AG10803 (cell line): ENCODE data around the gene ARID1B.
A peak's percentile ranks its signal among the peaks of the same experiment; 100 is the strongest.

Experiments used
- DNase-seq: peaks from one replicate; pipeline ENCODE4 v3.0.0; 2010; ENCODE audit warnings: low read depth
- H3K4me3 ChIP-seq: 2 replicates; pipeline ENCODE4 v1.5.1; 2011; ENCODE audit warnings: mild to moderate bottlenecking, low read length, control low read depth
- TF ChIP-seq, protein P1 (sequence below): conservative IDR thresholded peaks from 2 replicates; pipeline ENCODE4 v1.5.1; 2011; ENCODE audit warnings: mild to moderate bottlenecking, low read length, control low read depth, inconsistent platforms

Gene ARID1B

DNA sequence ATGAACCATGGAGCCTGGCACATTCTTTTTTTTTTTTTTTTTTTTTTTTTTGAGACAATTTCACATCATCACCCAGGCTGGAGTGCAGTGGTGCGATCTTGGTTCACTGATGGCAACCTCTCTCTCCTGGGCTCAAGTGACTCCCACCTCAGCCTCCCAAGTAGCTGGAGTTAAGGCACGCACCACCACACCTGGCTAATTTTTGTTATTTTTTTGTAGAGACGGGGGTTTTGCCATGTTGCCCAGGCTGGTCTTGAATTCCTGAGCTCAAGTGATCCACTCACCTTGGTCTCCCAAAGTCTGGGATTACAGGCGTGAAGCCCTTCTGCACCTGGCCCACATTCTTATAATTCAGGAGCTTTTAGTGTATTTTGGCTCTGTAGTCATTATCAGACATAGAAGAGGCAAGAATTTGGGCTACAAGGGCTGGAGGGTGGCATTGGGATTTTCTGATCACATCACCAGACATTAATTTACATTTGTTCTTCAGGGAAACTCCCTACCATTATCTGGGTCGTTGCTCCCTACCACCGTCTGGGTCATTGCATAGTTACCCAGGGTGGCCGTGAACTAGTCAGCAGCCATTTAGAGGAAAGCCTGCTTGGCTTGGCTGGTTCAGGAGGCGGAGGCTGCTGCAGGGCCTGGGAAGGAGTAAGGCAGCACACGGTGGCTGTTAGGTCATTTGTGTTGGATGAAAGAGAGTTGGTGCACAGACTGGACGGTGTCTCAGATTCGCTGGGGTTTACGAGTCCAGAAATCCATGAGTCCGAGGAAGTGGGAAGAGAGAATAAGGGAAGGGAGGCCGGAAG, 17.6 kb downstream of the ARID1B start:
- no peak overlapping the region for H3K4me3 ChIP-seq
- no peak for DNase-seq
- TF ChIP-seq, protein P1, sequence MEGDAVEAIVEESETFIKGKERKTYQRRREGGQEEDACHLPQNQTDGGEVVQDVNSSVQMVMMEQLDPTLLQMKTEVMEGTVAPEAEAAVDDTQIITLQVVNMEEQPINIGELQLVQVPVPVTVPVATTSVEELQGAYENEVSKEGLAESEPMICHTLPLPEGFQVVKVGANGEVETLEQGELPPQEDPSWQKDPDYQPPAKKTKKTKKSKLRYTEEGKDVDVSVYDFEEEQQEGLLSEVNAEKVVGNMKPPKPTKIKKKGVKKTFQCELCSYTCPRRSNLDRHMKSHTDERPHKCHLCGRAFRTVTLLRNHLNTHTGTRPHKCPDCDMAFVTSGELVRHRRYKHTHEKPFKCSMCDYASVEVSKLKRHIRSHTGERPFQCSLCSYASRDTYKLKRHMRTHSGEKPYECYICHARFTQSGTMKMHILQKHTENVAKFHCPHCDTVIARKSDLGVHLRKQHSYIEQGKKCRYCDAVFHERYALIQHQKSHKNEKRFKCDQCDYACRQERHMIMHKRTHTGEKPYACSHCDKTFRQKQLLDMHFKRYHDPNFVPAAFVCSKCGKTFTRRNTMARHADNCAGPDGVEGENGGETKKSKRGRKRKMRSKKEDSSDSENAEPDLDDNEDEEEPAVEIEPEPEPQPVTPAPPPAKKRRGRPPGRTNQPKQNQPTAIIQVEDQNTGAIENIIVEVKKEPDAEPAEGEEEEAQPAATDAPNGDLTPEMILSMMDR, result no peak

DNA sequence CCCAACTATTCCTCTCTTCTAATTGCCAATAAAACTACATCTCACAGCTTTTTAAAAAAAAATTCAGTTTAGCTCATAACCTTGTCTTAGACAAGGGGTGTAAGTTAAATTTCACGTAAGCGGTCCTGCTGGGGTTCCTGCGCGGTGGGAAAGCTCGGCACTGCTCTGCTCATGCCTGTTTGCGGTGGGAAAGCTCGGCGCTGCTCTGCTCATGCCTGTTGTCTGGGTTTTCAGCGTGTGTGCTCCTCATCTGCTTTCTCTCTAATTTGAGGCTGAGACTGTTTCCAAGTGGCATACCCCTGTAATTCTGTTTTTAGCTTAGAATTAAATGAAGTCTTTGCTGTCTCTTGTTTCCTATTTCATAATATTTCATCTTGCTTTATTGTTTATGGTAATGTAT, 18.6 kb downstream of the ARID1B start:
- peak overlapping the region; percentile 54 for H3K4me3 ChIP-seq
- TF ChIP-seq, protein P1, result no peak
- DNase-seq, result peak; percentile 49

DNA sequence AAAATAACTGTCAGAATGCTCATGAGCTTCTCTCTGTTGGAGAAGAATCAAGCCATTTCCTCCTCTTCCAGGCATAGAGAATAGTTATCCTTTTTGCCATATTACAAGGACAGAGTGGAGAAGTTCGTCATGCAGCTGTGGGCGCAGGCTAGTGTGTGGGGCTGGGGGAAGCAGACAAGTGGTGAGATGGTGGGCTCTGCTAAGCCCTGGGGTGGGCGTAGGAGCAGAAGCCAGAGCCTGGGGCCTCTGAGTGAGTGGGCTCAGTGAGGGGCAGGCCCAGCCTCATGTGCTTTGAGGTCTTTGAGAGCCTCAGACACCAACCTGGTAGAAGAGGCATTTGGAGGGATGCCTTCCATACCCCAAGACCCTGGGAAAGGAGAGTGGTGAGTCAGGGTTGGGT, 19.4 kb downstream of the ARID1B start:
- DNase-seq, result no peak
- H3K4me3 ChIP-seq, result no peak overlapping the region
- TF ChIP-seq, protein P1, result no peak

- no peak overlapping the region for H3K4me3 ChIP-seq
- TF ChIP-seq, protein P1, result no peak
- DNase-seq, result no peak
These were observed 20.9 kb downstream of the ARID1B start for GRCh38 chr6:156797901-156798735.

- DNase-seq, result no peak
- no peak overlapping the region for H3K4me3 ChIP-seq
- TF ChIP-seq, protein P1, result no peak
These were observed 24.5 kb downstream of the ARID1B start for GRCh38 chr6:156801712-156802111.

GRCh38 chr6:156803353-156803752, 26.2 kb downstream of the ARID1B start:
- no peak for DNase-seq
- no peak overlapping the region for H3K4me3 ChIP-seq
- TF ChIP-seq, protein P1, result no peak
